HFFc6 (cell line): ENCODE results near the gene FAIM2. TPM values are rescaled to one million over a fixed set of nuclear protein-coding genes. Genes with fewer than 3 reads are reported as not detected.
"Not testable (repeated sequence)": the region's sequence is repeated elsewhere in the genome, so short reads cannot be mapped to it uniquely, and the experiment has no call there.

ENCODE experiments used
- DNase-seq: peaks from one replicate; pipeline ENCODE4 v3.0.0-alpha.2; 2018
- H3K27ac Mint-ChIP-seq: 2 replicates; pipeline ENCODE4 v1.8.0; 2020; ENCODE audit warnings: mild to moderate bottlenecking, mixed read lengths
- H3K27me3 Mint-ChIP-seq: 2 replicates; pipeline ENCODE4 v1.8.0; 2021; ENCODE audit warnings: mild to moderate bottlenecking, moderate library complexity, mixed read lengths; ENCODE audit not compliant: insufficient read depth
- H3K36me3 Mint-ChIP-seq: 2 replicates; pipeline ENCODE4 v1.8.0; 2021; ENCODE audit warnings: low read depth, mixed read lengths
- H3K4me1 Mint-ChIP-seq: 2 replicates; pipeline ENCODE4 v1.8.0; 2020; ENCODE audit warnings: low read depth, mixed read lengths
- H3K4me3 Mint-ChIP-seq: 2 replicates; pipeline ENCODE4 v1.8.0; 2020; ENCODE audit warnings: mild to moderate bottlenecking, moderate library complexity, mixed read lengths
- H3K9me3 Mint-ChIP-seq: 2 replicates; pipeline ENCODE4 v1.8.0; 2020; ENCODE audit warnings: mild to moderate bottlenecking, mixed read lengths
- total RNA-seq, 6 experiments: library from RNA; stranded (reverse); fragmentation: NEBNext Ultra II Directional; extraction: Animal tissue kit (Norgen Biotek cat#: 25700); gene quantifications; 2 replicates in 1 of 6; 3 replicates in 5 of 6; pipeline ENCODE4 v1.2.3, GENCODE V29; 2021
- TF ChIP-seq, protein P1 (sequence below): fragments of 200-600 bp; sonication (generic); IDR thresholded peaks from 2 replicates; pipeline ENCODE4 v1.5.0; 2021; ENCODE audit warnings: antibody characterized with exemption, mild to moderate bottlenecking

FAIM2 gene
- total RNA-seq, 6 experiments from 2014 or later, result 0.24 to 1.1 (median 1.1) TPM

GRCh38 chr12:49865782-49866135, 37.9 kb downstream of the FAIM2 start:
- H3K9me3 Mint-ChIP-seq, result no peaks in the 10 kb centered on the region
- no peak for DNase-seq
- no peaks in the 10 kb centered on the region for H3K36me3 Mint-ChIP-seq
- TF ChIP-seq, protein P1, sequence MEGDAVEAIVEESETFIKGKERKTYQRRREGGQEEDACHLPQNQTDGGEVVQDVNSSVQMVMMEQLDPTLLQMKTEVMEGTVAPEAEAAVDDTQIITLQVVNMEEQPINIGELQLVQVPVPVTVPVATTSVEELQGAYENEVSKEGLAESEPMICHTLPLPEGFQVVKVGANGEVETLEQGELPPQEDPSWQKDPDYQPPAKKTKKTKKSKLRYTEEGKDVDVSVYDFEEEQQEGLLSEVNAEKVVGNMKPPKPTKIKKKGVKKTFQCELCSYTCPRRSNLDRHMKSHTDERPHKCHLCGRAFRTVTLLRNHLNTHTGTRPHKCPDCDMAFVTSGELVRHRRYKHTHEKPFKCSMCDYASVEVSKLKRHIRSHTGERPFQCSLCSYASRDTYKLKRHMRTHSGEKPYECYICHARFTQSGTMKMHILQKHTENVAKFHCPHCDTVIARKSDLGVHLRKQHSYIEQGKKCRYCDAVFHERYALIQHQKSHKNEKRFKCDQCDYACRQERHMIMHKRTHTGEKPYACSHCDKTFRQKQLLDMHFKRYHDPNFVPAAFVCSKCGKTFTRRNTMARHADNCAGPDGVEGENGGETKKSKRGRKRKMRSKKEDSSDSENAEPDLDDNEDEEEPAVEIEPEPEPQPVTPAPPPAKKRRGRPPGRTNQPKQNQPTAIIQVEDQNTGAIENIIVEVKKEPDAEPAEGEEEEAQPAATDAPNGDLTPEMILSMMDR, result no peak
- peaks cover 24% of the 10 kb centered on the region for H3K27me3 Mint-ChIP-seq
- no peak overlapping the region for H3K27ac Mint-ChIP-seq
- peaks cover 39% of the 10 kb centered on the region for H3K4me1 Mint-ChIP-seq
- H3K4me3 Mint-ChIP-seq, result no peak overlapping the region

DNA sequence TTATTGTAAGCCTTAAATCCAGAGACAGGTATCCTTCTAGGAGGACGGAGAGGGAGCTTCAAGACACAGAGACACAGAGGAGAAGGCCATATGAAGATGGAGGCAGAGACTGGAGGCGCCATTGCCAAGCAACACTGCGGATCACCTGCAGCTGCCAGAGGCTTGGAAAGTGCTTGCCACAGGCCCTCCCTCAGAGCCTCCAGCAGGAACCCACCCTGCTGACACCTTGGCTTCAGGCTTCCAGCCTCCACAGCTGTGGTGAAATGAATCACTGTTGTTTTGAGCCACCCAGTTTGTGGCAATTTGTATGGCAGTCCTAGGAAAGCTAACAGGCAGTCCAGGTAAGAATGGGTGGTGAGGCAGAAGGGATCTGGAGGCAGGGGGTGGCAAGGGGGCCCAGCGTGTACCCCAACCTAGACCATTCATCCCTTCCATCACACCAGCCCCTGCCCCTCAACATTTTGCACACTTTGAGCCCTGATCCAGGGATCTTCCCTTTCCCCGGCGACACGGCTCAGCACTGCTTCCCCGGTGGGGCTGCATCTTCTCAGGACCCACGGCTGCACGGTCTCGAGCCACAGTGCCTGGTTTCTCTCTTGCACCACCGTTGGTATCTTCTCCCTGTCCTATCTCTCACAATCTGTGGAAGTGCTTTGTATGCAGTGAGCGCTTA, 38.5 kb downstream of the FAIM2 start:
- Mint-ChIP-seq H3K36me3 (no peaks in the 10 kb centered on the region), H3K4me1 (peaks cover 37% of the 10 kb centered on the region), H3K4me3 (no peak overlapping the region), H3K27ac (no peak overlapping the region), H3K27me3 (peaks cover 23% of the 10 kb centered on the region), H3K9me3 (no peaks in the 10 kb centered on the region)
- TF ChIP-seq, protein P1, result no peak
- DNase-seq, result no peak

GRCh38 chr12:49864798-49865090, 39.0 kb downstream of the FAIM2 start:
- no peak for DNase-seq
- Mint-ChIP-seq H3K4me1 (peaks cover 32% of the 10 kb centered on the region), H3K27ac (no peak overlapping the region), H3K27me3 (peaks cover 23% of the 10 kb centered on the region), H3K4me3 (no peak overlapping the region), H3K9me3 (no peaks in the 10 kb centered on the region), H3K36me3 (no peaks in the 10 kb centered on the region)
- TF ChIP-seq, protein P1, result no peak

DNA sequence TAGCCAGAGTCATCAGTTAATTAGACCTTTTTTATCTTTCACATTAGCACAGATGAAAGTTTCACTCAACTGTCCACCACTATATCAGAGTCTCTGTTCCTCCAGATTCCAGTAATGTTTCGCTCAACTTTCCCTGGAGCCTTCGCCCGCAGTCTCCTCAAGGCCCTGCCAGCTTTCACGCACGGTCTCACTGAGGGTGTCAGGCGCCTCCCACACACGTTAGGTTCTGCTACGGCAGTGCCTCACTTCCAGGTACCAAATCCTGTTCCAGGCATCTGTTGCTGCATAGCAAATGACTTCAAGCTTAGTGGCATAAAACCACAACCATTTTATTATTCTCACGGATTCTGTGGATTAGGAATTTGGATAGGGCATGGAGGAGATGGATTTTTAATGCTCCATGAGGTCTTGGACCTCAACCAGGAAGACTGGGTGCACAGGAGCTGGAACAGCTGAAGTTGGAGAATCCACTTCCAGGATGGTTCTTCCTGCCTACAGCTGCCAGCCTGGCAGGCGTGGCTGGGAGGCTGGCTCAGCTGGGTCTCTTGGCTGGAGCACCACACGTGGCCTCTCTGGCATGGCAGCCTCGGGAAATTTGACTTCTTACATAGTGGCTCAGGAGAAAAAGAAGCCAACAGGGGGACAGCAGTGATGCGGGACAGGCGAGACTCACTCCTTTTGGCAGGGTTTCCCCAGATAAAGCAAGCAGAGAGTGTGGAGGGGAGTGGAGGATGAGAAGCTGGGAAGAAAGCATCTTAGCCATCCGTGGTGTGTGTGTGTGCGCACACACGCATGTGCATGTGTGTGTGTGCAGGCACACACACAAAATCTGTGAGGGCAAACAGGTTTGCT, 39.5 kb downstream of the FAIM2 start:
- no peak for DNase-seq
- TF ChIP-seq, protein P1, result no peak
- Mint-ChIP-seq H3K4me3 (no peak overlapping the region; the same call in 1 of the 2 replicates), H3K36me3 (no peaks in the 10 kb centered on the region), H3K27me3 (peaks cover 24% of the 10 kb centered on the region), H3K4me1 (peaks cover 27% of the 10 kb centered on the region), H3K9me3 (no peaks in the 10 kb centered on the region), H3K27ac (no peak overlapping the region)

GRCh38 chr12:49860921-49861320, 42.8 kb downstream of the FAIM2 start:
- H3K4me1 Mint-ChIP-seq, result not testable (repeated sequence)

GRCh38 chr12:49855890-49856289, 47.8 kb downstream of the FAIM2 start:
- not testable (repeated sequence) for H3K4me3 Mint-ChIP-seq, H3K27ac Mint-ChIP-seq, H3K4me1 Mint-ChIP-seq, H3K36me3 Mint-ChIP-seq, DNase-seq, H3K9me3 Mint-ChIP-seq
- peaks cover 46% of the 10 kb centered on the region for H3K27me3 Mint-ChIP-seq

More at GRCh38 chr12:49860921-49861320, 42.8 kb downstream of the FAIM2 start:
- peaks cover 27% of the 10 kb centered on the region for H3K27me3 Mint-ChIP-seq
- not testable (repeated sequence) for H3K9me3 Mint-ChIP-seq, H3K4me3 Mint-ChIP-seq, H3K27ac Mint-ChIP-seq, DNase-seq, H3K36me3 Mint-ChIP-seq
